HG03103 (cell line): ENCODE measurements around the gene MCF2L2.

Source experiments
- ATAC-seq: cut with Tn5 transposase; IDR thresholded peaks from one replicate; pipeline ENCODE4 v1.9.1; 2021; ENCODE audit warnings: low read depth; ENCODE audit not compliant: unreplicated experiment

The MCF2L2 gene

GRCh38 chr3:183153210-183153950 lies 275.0 kb downstream of the MCF2L2 start:
- no peak for ATAC-seq

GRCh38 chr3:183151821-183152351 lies 276.5 kb downstream of the MCF2L2 start:
- no peak for ATAC-seq

GRCh38 chr3:183151086-183151485 lies 277.3 kb downstream of the MCF2L2 start:
- ATAC-seq: no peak

GRCh38 chr3:183149915-183150750 lies 278.3 kb downstream of the MCF2L2 start:
- ATAC-seq: no peak

- no peak for ATAC-seq
Observed at GRCh38 chr3:183148056-183148455, 280.4 kb downstream of the MCF2L2 start.

GRCh38 chr3:183144363-183144762 lies 284.1 kb downstream of the MCF2L2 start:
- ATAC-seq: no peak

GRCh38 chr3:183142199-183142598 lies 286.2 kb downstream of the MCF2L2 start:
- ATAC-seq: no peak

- no peak for ATAC-seq
Observed at GRCh38 chr3:183134844-183135243, 293.6 kb downstream of the MCF2L2 start.

GRCh38 chr3:183132409-183132808 lies 296.0 kb downstream of the MCF2L2 start:
- no peak for ATAC-seq

- ATAC-seq: no peak
Observed at GRCh38 chr3:183131735-183132134, 296.7 kb downstream of the MCF2L2 start.

GRCh38 chr3:183131186-183131725 lies 297.2 kb downstream of the MCF2L2 start:
- no peak for ATAC-seq

GRCh38 chr3:183129243-183129642 lies 299.2 kb downstream of the MCF2L2 start:
- ATAC-seq: no peak

- ATAC-seq: no peak
Observed at GRCh38 chr3:183128709-183129108, 299.7 kb downstream of the MCF2L2 start.
